ENCODE data around the gene IMMT.
"Not testable (repeated sequence)": the region's sequence is repeated elsewhere in the genome, so short reads cannot be mapped to it uniquely, and the experiment has no call there.

Gene IMMT

GRCh38 chr2:86195055-86195807 is at the start of gene IMMT:
TSS of gene IMMT (minus strand) at chr2:86195462. CDS start at chr2:86195382, 80 bp downstream.
- peak; percentile 97 for DNase-seq (ENCODE audit: low read depth)
- peak within 1 kb of the TSS; percentile 99 for H3K4me3 ChIP-seq (ENCODE audit: low read length)
- no peak for TF ChIP-seq CTCF (conservative IDR thresholded peaks at IDR 0.05; ENCODE audit: low read length)

GRCh38 chr2:86244781-86245180 is 49.5 kb upstream of the IMMT start:
- not testable (repeated sequence) for H3K4me3 ChIP-seq (ENCODE audit: low read length); DNase-seq (ENCODE audit: low read depth)

- no peak overlapping the region for H3K4me3 ChIP-seq (ENCODE audit: low read length)
- no peak for TF ChIP-seq CTCF (conservative IDR thresholded peaks at IDR 0.05; ENCODE audit: low read length)
- DNase-seq (ENCODE audit: low read depth), result no peak
These were observed 48.9 kb upstream of the IMMT start for GRCh38 chr2:86243950-86244733.

- no peak overlapping the region for H3K4me3 ChIP-seq (ENCODE audit: low read length)
- DNase-seq (ENCODE audit: low read depth), result no peak
- no peak for TF ChIP-seq CTCF (conservative IDR thresholded peaks at IDR 0.05; ENCODE audit: low read length)
These were observed 48.0 kb upstream of the IMMT start for GRCh38 chr2:86243272-86243671.

GRCh38 chr2:86241611-86242010 is 46.3 kb upstream of the IMMT start:
- DNase-seq (ENCODE audit: low read depth), result no peak
- H3K4me3 ChIP-seq (ENCODE audit: low read length), result no peak overlapping the region
- no peak for TF ChIP-seq CTCF (conservative IDR thresholded peaks at IDR 0.05; ENCODE audit: low read length)

GRCh38 chr2:86240251-86240650 is 45.0 kb upstream of the IMMT start:
- H3K4me3 ChIP-seq (ENCODE audit: low read length), result no peak overlapping the region
- DNase-seq (ENCODE audit: low read depth), result no peak
- no peak for TF ChIP-seq CTCF (conservative IDR thresholded peaks at IDR 0.05; ENCODE audit: low read length)

GRCh38 chr2:86239745-86240144 is 44.5 kb upstream of the IMMT start:
- no peak for DNase-seq (ENCODE audit: low read depth)
- H3K4me3 ChIP-seq (ENCODE audit: low read length), result no peak overlapping the region
- no peak for TF ChIP-seq CTCF (conservative IDR thresholded peaks at IDR 0.05; ENCODE audit: low read length)
